K562 (cell line): ENCODE results near the gene MED31. TPM values are rescaled to one million over a fixed set of nuclear protein-coding genes. Genes with fewer than 3 reads are reported as not detected.

Experiments
- ATAC-seq: fragments of 200-7000 bp; cut with Tn5 transposase; 3 replicates; pipeline ENCODE4 v1.9.1; 2020; ENCODE audit warnings: moderate library complexity
- BruUV-seq: library from RNA; stranded (reverse); fragments of 400-500 nt; replicated peaks from 2 replicates; lab custom pipeline; 2021; lab: Mats Ljungman, UMichigan
- CTCF ChIA-PET: fragments of 300-600 bp; formaldehyde crosslinking; extraction: SDS; loops from one replicate; lab custom pipeline; 2021; ENCODE audit warnings: low intra/inter-chr PET ratio; lab: Yijun Ruan, JAX
- POLR2A ChIA-PET: fragments of 300-600, 350-650 bp; sonication (Branson Sonifier 250); formaldehyde crosslinking; extraction: SDS; loops from one replicate; lab custom pipeline; 2021; ENCODE audit warnings: antibody characterized with exemption, inconsistent platforms; lab: Yijun Ruan, JAX
- DNase-seq, 4 experiments: peaks; one replicate each; pipeline versions ENCODE4 v3.0.0 to v3.0.0-alpha.2; 2011 to 2018; ENCODE audit warnings: low spot score in 3 of 4, mixed read lengths in 3 of 4; ENCODE audit errors: extremely low read depth in 1 of 4
- FAIRE-seq: peaks from 2 replicates; lab custom pipeline; 2011; peaks lifted over from hg19 to GRCh38; lab: Jason Lieb, UNC
- H2AFZ ChIP-seq: 2 replicates; pipeline ENCODE4 v1.6.0; 2011; ENCODE audit warnings: low read depth, low read length, control low read depth, inconsistent platforms
- H3K27ac ChIP-seq: fragments of 200-600 bp; 3 replicates; pipeline ENCODE4 v1.8.0; 2011; ENCODE audit warnings: low read depth, mild to moderate bottlenecking, control low read depth, inconsistent platforms, low read length, moderate library complexity, mixed read lengths; ENCODE audit errors: extremely low read depth
- H3K27me3 ChIP-seq, 2 experiments: fragments of 300-600 bp in 1 of 2; 2 replicates in 1 of 2; 3 replicates in 1 of 2; pipeline versions ENCODE4 v1.6.0 to v1.8.0; 2011; ENCODE audit warnings: inconsistent platforms in 2 of 2, low read length in 2 of 2, mild to moderate bottlenecking in 1 of 2, mixed read lengths in 1 of 2, moderate library complexity in 1 of 2; ENCODE audit not compliant: control insufficient read depth in 2 of 2, insufficient read depth in 2 of 2
- H3K36me3 ChIP-seq: fragments of 300-600 bp; 3 replicates; pipeline ENCODE4 v1.8.0; 2011; ENCODE audit warnings: mild to moderate bottlenecking, low read length, inconsistent platforms; ENCODE audit not compliant: control insufficient read depth, insufficient read depth
- H3K4me1 ChIP-seq, 2 experiments: fragments of 200-600 bp in 1 of 2; replicated peaks in 1 of 2; 2 replicates in 1 of 2; 3 replicates in 1 of 2; pipeline versions ENCODE4 v1.5.1 to v1.8.0; 2011; ENCODE audit warnings: inconsistent platforms in 2 of 2, low read length in 2 of 2, mild to moderate bottlenecking in 1 of 2, mixed read lengths in 1 of 2, moderate library complexity in 1 of 2; ENCODE audit not compliant: control insufficient read depth in 2 of 2, insufficient read depth in 2 of 2
- H3K4me2 ChIP-seq: 2 replicates; pipeline ENCODE4 v1.6.1; 2011; ENCODE audit warnings: low read length, control low read depth, inconsistent platforms, mixed read lengths; ENCODE audit not compliant: insufficient read depth
- H3K4me3 ChIP-seq: fragments of 200-600 bp; sonication (generic), shearing (Covaris generic); 2 replicates; pipeline ENCODE4 v1.5.1; 2016; ENCODE audit warnings: control low read depth, inconsistent platforms
- H3K79me2 ChIP-seq: fragments of 200-600 bp; 3 replicates; pipeline ENCODE4 v1.8.0; 2011; ENCODE audit warnings: low read length, inconsistent platforms; ENCODE audit not compliant: control insufficient read depth, insufficient read depth
- H3K9ac ChIP-seq, 2 experiments: 2 replicates each; pipeline versions ENCODE4 v1.6.0 to v1.6.1; 2011; ENCODE audit warnings: low read depth in 2 of 2, low read length in 2 of 2, control low read depth in 1 of 2, inconsistent platforms in 1 of 2, mild to moderate bottlenecking in 1 of 2, mixed read lengths in 1 of 2; ENCODE audit not compliant: insufficient read depth in 1 of 2
- H3K9me1 ChIP-seq: one replicate; pipeline ENCODE4 v1.6.0; 2011; ENCODE audit warnings: inconsistent platforms, mild to moderate bottlenecking, low read length, moderate library complexity; ENCODE audit not compliant: control insufficient read depth, insufficient read depth
- H3K9me3 ChIP-seq: replicated peaks from 2 replicates; pipeline ENCODE4 v1.5.1; 2011; ENCODE audit warnings: low read depth, low read length, inconsistent platforms; ENCODE audit not compliant: control insufficient read depth, insufficient read depth
- H4K20me1 ChIP-seq: replicated peaks from 2 replicates; pipeline ENCODE4 v1.6.1; 2011; ENCODE audit warnings: low read length, inconsistent platforms, mixed read lengths; ENCODE audit not compliant: control insufficient read depth, insufficient read depth
- ATF3 ChIP-seq, 2 experiments: fragments of 450-650 bp in 1 of 2; sonication (generic) in 1 of 2; formaldehyde crosslinking in 1 of 2; IDR thresholded peaks in 1 of 2; conservative IDR thresholded peaks in 1 of 2; 2 replicates each; pipeline versions ENCODE4 v1.6.1 to v1.8.1; 2016 to 2023; ENCODE audit warnings: mild to moderate bottlenecking in 2 of 2, moderate library complexity in 2 of 2, inconsistent platforms in 1 of 2, missing genetic modification reagents in 1 of 2
- ATF7 ChIP-seq: fragments of 450-650 bp; IDR thresholded peaks from 2 replicates; pipeline ENCODE4 v1.7.1; 2014; ENCODE audit warnings: mild to moderate bottlenecking, moderate library complexity
- BCL6 ChIP-seq: fragments of 250-450 bp; sonication (Bioruptor Pico); IDR thresholded peaks from 2 replicates; pipeline ENCODE4 v1.4.0; 2020
- CBFB ChIP-seq: sonication (generic); formaldehyde crosslinking; IDR thresholded peaks from 2 replicates; pipeline ENCODE4 v1.4.0; 2020; ENCODE audit warnings: mild to moderate bottlenecking, missing genetic modification reagents
- HNRNPLL ChIP-seq: fragments of 200-400 bp; formaldehyde crosslinking; IDR thresholded peaks from 2 replicates; pipeline ENCODE4 v1.6.1; 2017; ENCODE audit warnings: low read length, low read depth, mild to moderate bottlenecking; ENCODE audit not compliant: poor library complexity, severe bottlenecking
- MBD2 ChIP-seq: sonication (generic); IDR thresholded peaks from 2 replicates; pipeline ENCODE4 v1.6.1; 2016; ENCODE audit warnings: low read depth, borderline replicate concordance
- MEIS2 ChIP-seq: fragments of 450-650 bp; IDR thresholded peaks from 2 replicates; pipeline ENCODE4 v1.6.1; 2014; ENCODE audit warnings: mild to moderate bottlenecking; ENCODE audit not compliant: partially characterized antibody
- MTA2 ChIP-seq: fragments of 450-650 bp; IDR thresholded peaks from 2 replicates; pipeline ENCODE4 v1.6.1; 2016; ENCODE audit warnings: low read depth
- NFE2 ChIP-seq: IDR thresholded peaks from 2 replicates; pipeline ENCODE4 v1.6.1; 2014; ENCODE audit warnings: antibody characterized with exemption, low read depth
- SAP30 ChIP-seq: fragments of 200-600 bp; sonication (generic); IDR thresholded peaks from 2 replicates; pipeline ENCODE4 v1.6.1; 2012; ENCODE audit warnings: borderline replicate concordance, low read depth, mild to moderate bottlenecking, moderate library complexity, low read length, control low read depth, inconsistent platforms; ENCODE audit not compliant: insufficient read depth, poor library complexity, severe bottlenecking
- SOX6 ChIP-seq: fragments of 450-650 bp; IDR thresholded peaks from 2 replicates; pipeline ENCODE4 v1.6.1; 2014; ENCODE audit warnings: mild to moderate bottlenecking
- STAT5A ChIP-seq: IDR thresholded peaks from 2 replicates; pipeline ENCODE4 v1.6.1; 2012; ENCODE audit warnings: low read length, inconsistent platforms, borderline replicate concordance
- ZBTB8A ChIP-seq: fragments of 450-650 bp; IDR thresholded peaks from 2 replicates; pipeline ENCODE4 v1.6.1; 2018; ENCODE audit warnings: mild to moderate bottlenecking, moderate library complexity; ENCODE audit not compliant: partially characterized antibody
- ZC3H4 ChIP-seq: sonication (generic); formaldehyde crosslinking; IDR thresholded peaks from 2 replicates; pipeline ENCODE4 v1.9.0; 2021; ENCODE audit warnings: missing genetic modification reagents, borderline replicate concordance
- ZNF121 ChIP-seq: sonication (generic); formaldehyde crosslinking; conservative IDR thresholded peaks from 2 replicates; pipeline ENCODE4 v1.8.0; 2022; ENCODE audit warnings: missing genetic modification reagents
- ZNF3 ChIP-seq: fragments of 250-450 bp; sonication (Bioruptor Pico); IDR thresholded peaks from 2 replicates; pipeline ENCODE4 v1.5.0; 2021; ENCODE audit warnings: mild to moderate bottlenecking, moderate library complexity
- ZNF354B ChIP-seq: fragments of 250-450 bp; sonication (Bioruptor Pico); IDR thresholded peaks from 2 replicates; pipeline ENCODE4 v1.4.0; 2020
- ZNF75A ChIP-seq: fragments of 450-650 bp; formaldehyde crosslinking; IDR thresholded peaks from 2 replicates; pipeline ENCODE4 v1.4.0; 2020; ENCODE audit warnings: mild to moderate bottlenecking
- WGBS: fragments of 100-300 bp; shearing (Covaris generic); methylation state at CpG from one replicate; pipeline ENCODE4 v1.1.6; 2016; ENCODE audit warnings: low coverage, mixed read lengths; ENCODE audit not compliant: insufficient coverage; ENCODE audit errors: missing lambda C conversion rate; 5-methylcytosine and 5-hydroxymethylcytosine counted together
- in situ Hi-C: fragments of 300-500 bp; cut with MboI; formaldehyde crosslinking; loops from 4 replicates; pipeline ENCODE4 v1.15.0; 2018; ENCODE audit warnings: inconsistent platforms, mixed read lengths
- intact Hi-C: fragments of 100-400 bp; cut with micrococcal nuclease; formaldehyde crosslinking; loops from 2 replicates; pipeline ENCODE4 v1.14.2; 2022
- polyA plus RNA-seq, 8 experiments: library from polyadenylated mRNA; depleted of rRNA in 4 of 8; stranded (reverse) in 5 of 8; unstranded in 3 of 8; fragments of >200 nt; fragmentation: Nextera tagmentation in 2 of 8; fragmentation: Illumina TruSeq in 1 of 8; extraction: Ambion mirVana in 2 of 8; extraction: Trizol in 1 of 8; gene quantifications; 2 replicates each; pipeline versions ENCODE4 v1.2.1 to v1.2.3, GENCODE V29; 2011 to 2014; ENCODE audit warnings: inconsistent platforms in 1 of 8, missing spikeins in 1 of 8
- total RNA-seq, 7 experiments: library from RNA; depleted of rRNA in 6 of 7; stranded (reverse); fragments of >200 nt in 6 of 7; fragmentation: Illumina TruSeq in 2 of 7; extraction: Trizol in 2 of 7; gene quantifications; 2 replicates each; pipeline versions ENCODE4 v1.2.1 to v1.2.3, GENCODE V29; 2011 to 2021; ENCODE audit warnings: low replicate concordance in 1 of 7
- TF ChIP-seq, protein P1 (sequence below): fragments of 250-450 bp; sonication (Bioruptor Pico); IDR thresholded peaks from 2 replicates; pipeline ENCODE4 v1.5.0; 2021; ENCODE audit warnings: mild to moderate bottlenecking, borderline replicate concordance

The MED31 gene
- total and polyA plus RNA-seq, 9 of the 15 experiments (the other 6 are each of a cell fraction or from before 2014, with no cell fraction given) = 6.4 to 39.9 (median 14.6) TPM

DNA sequence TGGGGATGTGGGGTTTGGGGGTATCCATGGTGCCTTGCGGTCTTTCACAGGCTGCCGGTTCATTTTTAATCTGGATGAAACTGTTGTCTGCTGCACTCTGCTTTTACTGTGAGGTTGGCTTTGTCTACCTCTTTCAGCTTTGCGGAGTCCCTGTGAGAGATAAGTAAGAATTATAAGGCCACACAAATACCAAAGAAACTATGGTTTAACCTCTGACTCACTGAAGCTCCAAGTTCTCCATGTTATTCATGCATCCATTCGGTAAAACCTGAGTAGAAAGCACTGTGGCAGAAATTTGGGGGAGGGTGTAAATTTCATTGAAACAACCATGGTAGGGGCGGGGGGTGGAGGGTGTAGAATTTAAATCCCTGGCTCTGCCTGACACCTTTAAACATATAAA lies 41.4 kb downstream of the MED31 start (continued):
- TF ChIP-seq, protein P1, sequence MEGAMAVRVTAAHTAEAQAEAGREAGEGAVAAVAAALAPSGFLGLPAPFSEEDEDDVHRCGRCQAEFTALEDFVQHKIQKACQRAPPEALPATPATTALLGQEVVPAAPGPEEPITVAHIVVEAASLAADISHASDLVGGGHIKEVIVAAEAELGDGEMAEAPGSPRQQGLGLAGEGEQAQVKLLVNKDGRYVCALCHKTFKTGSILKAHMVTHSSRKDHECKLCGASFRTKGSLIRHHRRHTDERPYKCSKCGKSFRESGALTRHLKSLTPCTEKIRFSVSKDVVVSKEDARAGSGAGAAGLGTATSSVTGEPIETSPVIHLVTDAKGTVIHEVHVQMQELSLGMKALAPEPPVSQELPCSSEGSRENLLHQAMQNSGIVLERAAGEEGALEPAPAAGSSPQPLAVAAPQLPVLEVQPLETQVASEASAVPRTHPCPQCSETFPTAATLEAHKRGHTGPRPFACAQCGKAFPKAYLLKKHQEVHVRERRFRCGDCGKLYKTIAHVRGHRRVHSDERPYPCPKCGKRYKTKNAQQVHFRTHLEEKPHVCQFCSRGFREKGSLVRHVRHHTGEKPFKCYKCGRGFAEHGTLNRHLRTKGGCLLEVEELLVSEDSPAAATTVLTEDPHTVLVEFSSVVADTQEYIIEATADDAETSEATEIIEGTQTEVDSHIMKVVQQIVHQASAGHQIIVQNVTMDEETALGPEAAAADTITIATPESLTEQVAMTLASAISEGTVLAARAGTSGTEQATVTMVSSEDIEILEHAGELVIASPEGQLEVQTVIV = no peak
- no peak for TF ChIP-seq NFE2

- Histone ChIP-seq H3K9me1 (no peaks in the 10 kb centered on the region), H3K4me1 (no peaks in the 10 kb centered on the region), H2AFZ (no peak overlapping the region), H3K4me3 (no peak overlapping the region), H3K79me2 (no peaks in the 10 kb centered on the region), H4K20me1 (no peaks in the 10 kb centered on the region), H3K9me3 (no peaks in the 10 kb centered on the region), H3K27me3 (no peaks in the 10 kb centered on the region), H3K27ac (no peak overlapping the region), H3K4me2 (no peak overlapping the region), H3K9ac (no peak overlapping the region)
- ChIA-PET CTCF (no interaction called here), POLR2A (no interaction called here)
- no TSS peak for BruUV-seq
- in situ Hi-C loops (no loop called here), intact Hi-C loops (no loop called here)
- DNase-seq (no peak), FAIRE-seq (no peak)
- 83% methylated on average over 3 of the region's 3 CpGs for WGBS
- TF ChIP-seq BCL6 (CRISPR knock-in tag) = no peak
- TF ChIP-seq ZNF354B (CRISPR knock-in tag) = no peak
- no peak for TF ChIP-seq ZC3H4 (CRISPR knock-in tag)
- no peak for TF ChIP-seq SAP30
- no peak for TF ChIP-seq ATF7
- no peak for TF ChIP-seq CBFB
- no peak for TF ChIP-seq ZNF3
- no peak for TF ChIP-seq ATF3 (IDR thresholded peaks at IDR 0.05)
- no peak for TF ChIP-seq ATF3 (CRISPR knock-in tag; conservative IDR thresholded peaks at IDR 0.05)
- no peak for TF ChIP-seq ZBTB8A
- no peak for TF ChIP-seq ZNF75A (CRISPR knock-in tag)
- no peak for TF ChIP-seq MBD2
- TF ChIP-seq MTA2 = no peak
- no peak for TF ChIP-seq STAT5A
- TF ChIP-seq ZNF121 (CRISPR knock-in tag) = no peak
- no peak for TF ChIP-seq SOX6
- TF ChIP-seq HNRNPLL = no peak
- TF ChIP-seq MEIS2 = no peak
- TF ChIP-seq, all 486 proteins: peak for 0
- H3K36me3 ChIP-seq = peaks cover 44% of the 10 kb centered on the region; the same call in 1 of the 3 replicates
- ATAC-seq = no peak
These were observed 43.1 kb downstream of the MED31 start for GRCh38 chr17:6608321-6608720.
